HG02610 (cell line): ENCODE data around the gene SRC.
A peak's percentile ranks its signal among the peaks of the same experiment; 100 is the strongest.

Experiments
- ATAC-seq: cut with Tn5 transposase; IDR thresholded peaks from one replicate; pipeline ENCODE4 v1.9.1; 2021; ENCODE audit warnings: mild to moderate bottlenecking, moderate library complexity; ENCODE audit not compliant: unreplicated experiment

SRC gene

DNA sequence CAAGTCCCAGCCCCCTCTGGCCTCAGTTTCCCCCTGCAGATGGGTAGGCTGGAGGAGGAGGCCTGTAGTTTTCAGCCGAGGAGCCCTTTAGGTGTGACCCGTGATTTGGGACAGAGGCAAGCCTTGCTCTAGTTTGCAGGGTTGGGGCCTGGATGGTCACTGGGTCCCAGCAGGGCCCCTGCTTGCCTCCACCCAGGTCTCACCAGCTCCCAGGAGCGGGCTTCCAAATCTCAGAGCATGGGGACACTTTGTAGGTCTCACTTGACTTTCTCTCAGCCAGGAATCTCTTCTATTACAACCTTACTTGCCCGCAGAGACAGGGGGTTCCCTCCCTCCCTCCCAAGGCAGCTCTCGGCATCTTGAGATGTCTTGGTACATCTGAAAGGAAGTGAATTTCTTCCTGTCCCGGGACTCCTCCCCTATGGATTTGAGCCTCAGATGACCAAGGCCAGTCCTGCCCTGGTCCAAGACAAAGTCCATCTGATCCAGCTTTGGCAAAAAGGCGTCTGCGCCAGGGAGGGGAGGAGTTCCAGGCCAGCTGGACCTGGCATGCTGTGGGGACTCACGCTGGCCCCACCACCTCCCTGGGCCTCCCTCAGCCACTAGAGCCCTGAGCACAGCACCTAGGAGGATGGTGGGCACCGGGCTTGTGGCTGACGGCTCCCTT is 47.4 kb downstream of the SRC start:
- no peak for ATAC-seq

DNA sequence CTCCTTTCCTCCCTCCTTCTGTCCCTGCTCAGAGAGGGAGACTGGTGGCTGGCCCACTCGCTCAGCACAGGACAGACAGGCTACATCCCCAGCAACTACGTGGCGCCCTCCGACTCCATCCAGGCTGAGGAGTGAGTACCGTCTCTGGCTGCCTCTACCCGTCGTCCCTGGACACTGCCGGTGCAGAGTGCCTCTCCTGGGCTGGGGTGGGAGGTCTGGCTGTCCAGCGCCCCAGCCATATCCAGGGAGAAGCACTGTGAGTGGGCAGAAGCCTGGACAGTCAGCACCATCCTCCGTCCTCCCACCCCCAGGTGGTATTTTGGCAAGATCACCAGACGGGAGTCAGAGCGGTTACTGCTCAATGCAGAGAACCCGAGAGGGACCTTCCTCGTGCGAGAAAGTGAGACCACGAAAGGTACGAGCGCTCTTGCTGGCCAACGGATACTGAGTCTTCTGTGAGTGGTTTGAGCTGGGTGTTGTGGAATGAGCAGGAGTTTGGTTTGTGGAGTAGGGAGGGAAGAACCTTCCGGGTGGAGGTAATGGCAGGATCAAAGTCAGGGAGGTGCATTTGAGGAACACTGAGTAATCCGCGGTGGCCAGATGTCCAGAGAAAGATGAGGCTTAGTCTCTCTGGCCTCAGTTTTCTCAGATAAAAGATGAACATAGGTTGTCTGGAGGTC is 48.1 kb downstream of the SRC start:
- ATAC-seq = no peak

DNA sequence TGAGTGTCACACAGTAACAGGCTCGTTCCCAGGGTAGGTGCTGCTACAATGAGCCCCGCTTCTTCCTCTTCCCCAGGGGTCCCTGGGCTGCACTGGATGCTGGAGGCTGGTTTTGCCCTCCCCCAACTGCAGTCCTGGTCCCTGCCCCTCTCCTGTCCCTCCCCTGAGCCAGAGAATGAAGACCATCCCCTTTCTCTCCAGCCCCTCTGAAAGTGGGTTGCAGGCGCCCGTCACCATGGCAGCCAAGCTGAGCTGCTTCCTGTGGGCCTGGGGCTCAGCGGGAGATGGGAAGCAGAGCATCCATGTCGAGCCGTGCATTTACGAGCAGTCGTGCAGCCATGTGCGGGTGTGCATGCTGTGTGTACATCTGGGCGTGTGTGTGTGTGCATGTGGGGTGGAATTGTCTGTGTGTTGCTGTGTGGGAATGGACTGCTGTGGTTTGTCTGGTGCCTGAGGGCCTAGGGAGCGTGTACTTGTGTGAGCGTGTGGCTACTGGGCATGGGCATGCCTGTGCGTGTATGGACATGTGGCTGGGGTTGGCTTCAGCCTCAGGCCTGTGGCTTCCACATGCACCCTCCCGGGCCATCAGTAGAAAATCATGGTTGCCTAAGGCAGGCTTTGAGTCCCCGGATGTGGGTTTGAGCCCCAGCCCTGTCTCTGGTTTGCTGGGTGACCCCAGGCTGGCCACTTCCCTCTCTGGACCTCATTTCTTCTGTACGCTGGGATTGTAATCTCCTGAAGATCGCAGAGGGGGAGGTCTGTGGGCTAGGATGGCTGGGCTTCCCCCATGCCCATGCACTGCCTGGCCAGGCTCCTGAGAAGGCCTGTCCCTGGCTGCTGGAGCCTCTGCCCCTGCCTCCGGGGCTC is 48.8 kb downstream of the SRC start:
- no peak for ATAC-seq

DNA sequence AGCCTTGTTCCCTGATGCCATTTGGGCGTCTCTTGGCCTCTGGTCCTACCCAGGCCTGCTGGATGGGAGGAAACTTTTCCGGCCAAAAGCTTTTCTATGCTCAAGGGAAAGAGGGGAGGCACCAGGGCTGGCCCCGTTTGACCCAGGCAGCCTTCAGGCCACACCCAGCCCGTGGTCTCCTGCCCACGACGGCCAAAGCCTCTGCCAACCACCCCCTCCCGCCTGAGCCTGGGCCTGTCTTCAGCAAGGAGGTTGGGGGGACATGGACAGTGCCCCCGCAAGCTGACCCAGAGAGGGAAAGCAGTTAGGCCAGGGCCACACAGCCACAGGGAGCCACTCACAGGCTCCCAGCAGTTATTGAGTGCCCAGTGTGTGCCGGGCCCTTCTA is 49.5 kb downstream of the SRC start:
- no peak for ATAC-seq

DNA sequence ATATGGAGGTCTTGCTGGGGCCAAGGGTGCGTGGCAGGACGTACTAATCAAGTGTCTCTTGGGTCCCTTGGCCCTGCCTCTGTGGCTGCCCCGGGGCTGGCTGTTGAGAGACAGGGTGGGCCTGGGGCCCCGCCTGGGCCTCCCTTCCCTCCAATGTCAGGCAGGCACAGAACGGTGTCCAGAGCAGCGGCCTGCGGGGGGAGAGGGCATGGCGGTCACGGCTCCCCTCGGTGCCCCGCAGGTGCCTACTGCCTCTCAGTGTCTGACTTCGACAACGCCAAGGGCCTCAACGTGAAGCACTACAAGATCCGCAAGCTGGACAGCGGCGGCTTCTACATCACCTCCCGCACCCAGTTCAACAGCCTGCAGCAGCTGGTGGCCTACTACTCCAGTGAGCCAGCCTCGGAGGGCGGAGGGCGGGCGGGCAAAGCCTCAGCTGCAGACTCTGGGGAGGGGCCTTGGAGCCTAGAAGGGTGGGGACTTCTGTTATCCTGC is 50.0 kb downstream of the SRC start:
- ATAC-seq = no peak

DNA sequence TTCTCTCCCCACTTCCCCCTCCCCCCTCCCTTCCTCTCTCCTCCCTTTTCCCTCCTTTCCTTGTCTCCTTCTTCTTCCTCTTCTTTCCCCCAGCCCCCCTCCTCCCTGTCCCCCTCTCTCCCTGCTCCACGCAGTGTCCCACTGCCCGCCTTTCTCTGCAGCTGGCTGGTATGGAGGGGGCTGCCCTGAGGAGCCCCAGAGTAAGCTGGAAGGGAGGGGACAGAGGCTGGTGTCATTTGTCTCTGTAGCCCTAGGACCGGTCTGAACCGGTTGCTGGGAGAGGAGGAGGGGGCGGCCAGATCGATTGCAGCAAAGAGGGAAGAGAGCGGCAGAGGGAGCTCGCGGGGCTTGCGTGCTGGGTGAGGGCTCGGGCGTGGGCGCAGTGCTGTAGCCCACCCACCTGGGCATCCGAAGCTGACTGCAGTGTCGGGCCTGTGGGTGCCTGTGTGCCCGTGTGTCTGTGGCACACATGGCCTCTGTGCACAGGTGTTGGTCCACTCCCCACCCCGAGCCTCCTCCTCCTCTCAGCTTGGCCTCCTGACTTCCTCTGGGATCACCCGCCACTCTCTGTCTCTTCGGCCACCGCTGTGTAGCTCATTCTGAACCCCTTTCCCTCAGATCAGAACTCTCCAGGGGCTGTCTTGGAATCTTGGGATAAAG is 50.6 kb downstream of the SRC start:
- ATAC-seq = no peak

DNA sequence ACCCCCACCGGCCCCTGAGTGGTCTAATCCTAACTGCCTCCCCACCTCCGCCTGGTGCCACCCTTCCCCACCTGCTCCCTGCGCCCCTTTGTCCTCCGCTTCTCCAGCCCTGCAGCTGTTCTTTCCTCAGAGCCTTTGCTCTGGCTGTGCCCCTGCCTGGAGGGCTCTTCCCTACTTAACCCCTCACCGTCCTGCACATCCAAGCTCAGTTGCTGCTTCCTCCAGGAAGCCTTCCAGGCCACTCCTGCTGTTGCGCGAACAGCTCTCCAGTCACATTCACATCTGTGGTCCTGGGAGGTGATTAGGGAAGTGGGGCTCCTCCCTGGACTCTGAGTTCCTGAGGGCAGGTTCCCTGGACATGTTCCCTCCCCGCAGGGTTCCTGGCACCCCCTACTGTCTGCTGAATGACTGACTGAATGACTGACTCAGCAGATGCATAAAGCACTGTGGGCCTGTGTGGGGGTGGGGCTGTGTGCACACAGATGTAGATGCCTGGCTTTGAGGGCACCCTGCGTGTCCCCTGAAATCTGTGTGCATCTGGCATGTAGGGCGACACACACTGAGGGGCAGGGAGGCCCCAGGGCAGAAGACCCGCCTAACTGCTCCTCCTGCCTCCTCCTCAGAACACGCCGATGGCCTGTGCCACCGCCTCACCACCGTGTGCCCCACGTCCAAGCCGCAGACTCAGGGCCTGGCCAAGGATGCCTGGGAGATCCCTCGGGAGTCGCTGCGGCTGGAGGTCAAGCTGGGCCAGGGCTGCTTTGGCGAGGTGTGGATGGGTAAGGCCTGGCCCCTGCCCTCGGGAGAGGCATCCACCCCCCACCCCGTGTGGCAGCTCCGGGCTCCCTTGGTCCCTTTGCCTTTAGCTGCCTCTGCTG is 51.4 kb downstream of the SRC start:
- ATAC-seq = no peak

DNA sequence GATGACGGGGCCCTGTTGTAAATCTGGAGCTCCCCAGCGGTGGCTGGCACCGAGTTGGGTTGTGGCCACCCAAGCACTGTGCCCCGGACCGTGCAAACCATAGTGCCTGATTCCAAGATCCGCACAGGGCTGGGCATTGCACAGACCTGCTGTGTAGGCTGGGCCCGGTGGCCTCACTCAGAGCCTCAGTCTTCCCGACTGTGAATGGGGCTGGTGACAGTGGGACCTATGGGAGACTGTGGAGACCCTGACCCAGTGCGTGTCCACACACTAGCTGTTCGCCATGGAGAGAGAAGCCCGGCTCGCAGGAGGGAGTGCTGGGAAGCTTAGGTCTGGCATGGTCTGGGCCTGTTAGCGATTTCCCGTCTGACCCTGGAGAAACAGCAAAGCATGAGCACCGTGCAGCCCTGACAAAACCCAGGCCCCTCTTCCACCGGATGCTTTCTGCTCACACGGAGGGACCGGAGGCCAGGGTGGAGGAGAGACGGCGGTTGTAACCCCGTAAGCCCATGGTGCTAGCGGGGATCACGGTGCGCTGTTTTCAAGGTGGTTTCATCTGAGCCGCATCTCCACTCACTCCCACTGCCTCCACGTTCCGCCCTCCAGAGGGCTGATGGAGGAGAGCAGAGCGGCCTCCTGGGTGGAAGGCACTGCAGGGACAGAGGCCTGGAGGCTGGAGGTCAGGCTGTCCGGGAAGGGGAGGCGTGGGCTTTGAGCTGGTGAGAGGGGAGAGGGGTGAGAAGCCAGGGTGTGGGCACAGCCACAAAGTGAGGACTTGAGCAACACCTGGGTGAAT is 52.2 kb downstream of the SRC start:
- no peak for ATAC-seq

DNA sequence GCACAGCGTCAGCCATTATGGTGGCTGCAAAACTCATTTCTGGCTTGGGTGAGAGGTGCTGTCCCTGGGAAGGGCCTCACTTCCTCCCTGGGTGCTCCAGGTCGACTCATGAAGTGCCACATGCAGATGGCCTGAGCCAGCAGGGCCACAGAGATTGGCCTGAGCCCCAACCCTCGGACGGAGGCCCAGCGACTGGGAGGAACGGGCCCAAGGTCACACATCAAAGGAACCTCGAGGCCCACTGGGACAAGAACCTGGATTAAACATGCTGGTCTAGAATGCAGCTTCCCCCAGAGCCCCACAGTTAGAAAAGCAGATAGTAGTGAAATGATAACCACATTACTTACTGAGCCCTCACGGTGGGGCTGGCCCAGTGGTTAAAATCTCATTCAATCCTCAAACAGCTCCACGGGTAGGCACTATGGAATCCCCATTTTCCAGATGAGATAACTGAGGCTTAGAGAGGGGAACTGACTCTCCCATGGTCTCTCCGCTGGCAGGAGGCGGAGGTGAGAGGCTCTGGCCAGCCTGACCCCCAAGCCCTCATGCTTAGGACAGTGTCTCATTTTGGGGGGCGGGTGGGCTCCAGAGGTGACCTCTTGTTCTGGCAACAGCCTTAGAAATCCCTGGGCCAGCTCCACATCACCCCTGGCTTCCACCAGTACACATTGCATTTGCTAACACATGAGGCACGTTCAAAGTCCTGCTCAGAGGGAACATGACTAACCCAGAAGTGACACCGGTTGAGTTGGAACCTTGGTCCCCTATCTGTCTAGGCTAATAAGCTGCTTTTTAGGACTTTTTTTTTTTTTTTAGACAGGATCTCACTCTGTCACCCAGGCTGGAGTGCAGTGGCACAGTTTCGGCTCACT is 53.0 kb downstream of the SRC start:
- ATAC-seq = no peak

DNA sequence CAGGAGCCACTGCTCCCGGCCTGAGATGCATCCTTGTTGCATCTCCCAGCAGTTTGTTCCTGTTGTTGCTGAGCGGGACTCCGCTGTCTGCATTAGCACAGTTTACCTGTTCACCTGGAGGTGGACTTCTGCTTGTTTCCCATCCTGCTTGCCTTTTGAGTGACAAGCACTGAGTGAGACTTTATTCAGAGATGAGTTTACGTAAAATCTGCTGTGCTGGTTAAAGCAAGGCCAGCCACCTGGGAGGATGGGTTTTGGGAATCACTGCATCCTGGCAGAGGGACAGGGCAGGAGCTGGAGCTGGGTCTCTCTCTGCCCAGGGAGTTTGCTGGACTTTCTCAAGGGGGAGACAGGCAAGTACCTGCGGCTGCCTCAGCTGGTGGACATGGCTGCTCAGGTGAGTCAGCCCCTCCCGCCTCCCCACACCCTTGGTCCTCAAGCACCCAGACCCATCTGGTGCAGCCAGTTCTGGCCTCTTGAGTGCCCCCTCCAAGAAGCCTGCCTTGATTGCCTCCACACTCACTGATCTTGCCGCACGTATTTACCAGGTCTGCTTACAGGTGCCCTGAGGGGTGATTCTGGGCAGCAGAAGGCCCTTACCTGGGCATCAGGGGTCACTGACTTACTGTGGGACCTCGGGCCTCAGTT is 55.5 kb downstream of the SRC start:
- ATAC-seq = no peak

DNA sequence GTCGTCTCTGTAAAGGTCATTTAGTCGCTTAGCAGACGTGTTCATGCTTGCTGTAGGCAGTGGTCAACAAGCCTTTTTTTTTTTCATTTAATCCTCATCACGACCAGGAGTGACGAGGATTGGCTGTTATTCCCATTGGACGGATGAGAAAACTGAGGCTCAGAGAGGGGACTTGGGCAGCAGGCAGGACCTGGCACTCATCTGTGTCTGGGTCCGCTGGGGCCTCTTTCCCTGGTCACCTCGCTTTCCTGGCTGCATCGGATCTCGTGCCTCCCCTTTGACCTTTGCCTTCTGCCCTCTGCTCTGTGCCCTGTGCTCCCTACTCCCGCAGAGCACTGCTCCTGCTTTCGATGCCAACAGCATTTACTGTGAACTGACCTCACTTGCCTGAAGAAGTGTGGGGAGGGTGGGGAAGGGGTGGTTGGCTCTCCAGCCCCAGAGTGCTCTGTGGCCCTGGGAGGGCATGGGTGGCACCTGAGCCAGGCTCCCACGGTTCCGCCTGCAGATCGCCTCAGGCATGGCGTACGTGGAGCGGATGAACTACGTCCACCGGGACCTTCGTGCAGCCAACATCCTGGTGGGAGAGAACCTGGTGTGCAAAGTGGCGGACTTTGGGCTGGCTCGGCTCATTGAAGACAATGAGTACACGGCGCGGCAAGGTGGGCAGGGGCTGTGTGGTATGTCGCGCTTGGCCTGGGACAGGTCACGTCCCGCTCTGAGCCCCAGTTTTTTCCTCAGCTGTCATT is 56.2 kb downstream of the SRC start:
- ATAC-seq = no peak

DNA sequence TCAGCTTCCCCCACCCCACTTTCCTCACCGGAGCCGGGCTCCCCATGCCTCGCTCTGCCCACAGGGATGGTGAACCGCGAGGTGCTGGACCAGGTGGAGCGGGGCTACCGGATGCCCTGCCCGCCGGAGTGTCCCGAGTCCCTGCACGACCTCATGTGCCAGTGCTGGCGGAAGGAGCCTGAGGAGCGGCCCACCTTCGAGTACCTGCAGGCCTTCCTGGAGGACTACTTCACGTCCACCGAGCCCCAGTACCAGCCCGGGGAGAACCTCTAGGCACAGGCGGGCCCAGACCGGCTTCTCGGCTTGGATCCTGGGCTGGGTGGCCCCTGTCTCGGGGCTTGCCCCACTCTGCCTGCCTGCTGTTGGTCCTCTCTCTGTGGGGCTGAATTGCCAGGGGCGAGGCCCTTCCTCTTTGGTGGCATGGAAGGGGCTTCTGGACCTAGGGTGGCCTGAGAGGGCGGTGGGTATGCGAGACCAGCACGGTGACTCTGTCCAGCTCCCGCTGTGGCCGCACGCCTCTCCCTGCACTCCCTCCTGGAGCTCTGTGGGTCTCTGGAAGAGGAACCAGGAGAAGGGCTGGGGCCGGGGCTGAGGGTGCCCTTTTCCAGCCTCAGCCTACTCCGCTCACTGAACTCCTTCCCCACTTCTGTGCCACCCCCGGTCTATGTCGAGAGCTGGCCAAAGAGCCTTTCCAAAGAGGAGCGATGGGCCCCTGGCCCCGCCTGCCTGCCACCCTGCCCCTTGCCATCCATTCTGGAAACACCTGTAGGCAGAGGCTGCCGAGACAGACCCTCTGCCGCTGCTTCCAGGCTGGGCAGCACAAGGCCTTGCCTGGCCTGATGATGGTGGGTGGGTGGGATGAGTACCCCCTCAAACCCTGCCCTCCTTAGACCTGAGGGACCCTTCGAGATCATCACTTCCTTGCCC is 57.4 kb downstream of the SRC start:
- ATAC-seq = no peak

DNA sequence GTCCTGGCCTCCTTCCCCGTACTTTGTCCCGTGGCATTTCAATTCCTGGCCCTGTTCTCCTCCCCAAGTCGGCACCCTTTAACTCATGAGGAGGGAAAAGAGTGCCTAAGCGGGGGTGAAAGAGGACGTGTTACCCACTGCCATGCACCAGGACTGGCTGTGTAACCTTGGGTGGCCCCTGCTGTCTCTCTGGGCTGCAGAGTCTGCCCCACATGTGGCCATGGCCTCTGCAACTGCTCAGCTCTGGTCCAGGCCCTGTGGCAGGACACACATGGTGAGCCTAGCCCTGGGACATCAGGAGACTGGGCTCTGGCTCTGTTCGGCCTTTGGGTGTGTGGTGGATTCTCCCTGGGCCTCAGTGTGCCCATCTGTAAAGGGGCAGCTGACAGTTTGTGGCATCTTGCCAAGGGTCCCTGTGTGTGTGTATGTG is 58.5 kb downstream of the SRC start:
- ATAC-seq = no peak

DNA sequence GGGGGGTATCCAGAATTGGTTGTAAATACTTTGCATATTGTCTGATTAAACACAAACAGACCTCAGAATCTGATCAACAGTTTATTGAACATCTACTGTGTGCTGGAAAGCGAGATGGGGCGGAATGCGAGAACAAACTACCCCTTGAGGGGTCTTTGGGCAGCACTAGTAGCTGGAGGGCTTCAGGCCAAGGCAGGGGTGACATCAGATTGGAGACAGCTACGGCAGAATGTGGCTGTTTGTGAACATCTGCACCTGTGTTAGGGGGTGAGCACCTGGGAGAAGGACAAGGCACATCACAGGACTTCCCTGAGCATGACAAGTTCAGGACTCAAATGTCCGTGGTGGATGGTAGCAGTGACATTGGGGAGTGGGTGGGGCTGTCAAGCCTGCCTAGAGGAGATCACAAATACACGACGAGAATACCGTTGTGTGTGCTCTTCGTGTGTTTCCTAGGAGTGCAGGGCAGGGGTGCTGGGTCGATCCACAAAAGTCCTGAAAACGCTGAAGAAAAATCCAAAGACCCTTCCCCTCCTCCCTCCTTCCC is 59.5 kb downstream of the SRC start:
- no peak for ATAC-seq

DNA sequence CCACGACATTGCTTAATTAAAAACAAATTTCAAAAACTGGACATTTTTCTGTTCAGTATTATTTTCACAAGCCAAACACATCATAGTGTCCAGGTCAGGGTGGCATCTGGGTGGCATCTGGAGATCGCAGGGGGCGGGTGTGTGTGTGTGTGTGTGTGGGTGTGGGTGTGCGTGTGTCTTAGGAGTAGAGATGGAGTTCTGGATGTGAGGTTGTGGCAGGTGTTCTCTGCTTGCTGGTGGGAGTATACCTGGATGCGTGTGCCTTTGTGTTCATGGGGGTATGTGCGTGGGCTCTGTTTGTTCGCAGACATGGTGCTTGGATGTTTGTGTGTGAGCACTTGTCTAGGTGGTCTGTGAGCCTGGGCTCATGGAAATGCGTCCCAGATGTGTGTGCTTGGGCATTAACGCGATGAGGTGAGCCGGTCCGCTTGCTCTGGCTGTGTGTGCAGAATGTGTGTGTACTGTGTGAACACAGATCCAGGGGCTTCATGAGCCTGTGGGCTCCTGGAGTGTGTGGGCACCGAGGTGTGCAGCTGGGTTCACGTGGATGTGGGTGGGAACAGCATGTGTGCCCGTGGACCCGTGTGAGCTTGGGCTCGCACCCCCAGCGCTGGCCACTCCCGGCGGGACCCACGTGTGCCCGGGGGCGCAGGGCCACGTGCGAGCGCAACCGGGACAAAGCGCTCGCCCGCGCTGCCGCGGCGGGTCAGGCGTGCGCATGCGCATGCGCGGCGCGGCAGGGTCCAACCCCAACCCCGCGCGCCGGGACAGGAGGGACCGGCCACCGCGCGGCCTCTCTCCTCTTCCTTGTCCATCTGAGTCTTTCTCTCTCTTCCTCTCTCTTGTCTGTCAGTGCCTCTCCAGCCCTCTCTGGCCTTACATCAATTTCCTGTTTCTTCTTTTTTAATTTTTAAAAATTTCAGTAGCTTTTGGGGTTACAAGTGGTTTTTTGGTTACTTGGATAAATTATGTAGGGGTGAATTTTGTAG is 60.4 kb downstream of the SRC start:
- ATAC-seq = peak; percentile 43
